Brain microvascular endothelial cell (primary cell): Measurements from ENCODE around the gene ITGB3BP.

ENCODE experiments used
- DNase-seq: peaks from one replicate; pipeline ENCODE4 v3.0.0-alpha.2; 2020
- H3K27ac ChIP-seq: fragments of 250-450 bp; sonication (Bioruptor Pico); 2 replicates; pipeline ENCODE4 v1.5.1; 2020; ENCODE audit warnings: mild to moderate bottlenecking, moderate library complexity
- H3K27me3 ChIP-seq: fragments of 250-450 bp; sonication (Bioruptor Pico); replicated peaks from 2 replicates; pipeline ENCODE4 v1.5.1; 2020; ENCODE audit warnings: mild to moderate bottlenecking
- H3K36me3 ChIP-seq: fragments of 250-450 bp; sonication (Bioruptor Pico); replicated peaks from 2 replicates; pipeline ENCODE4 v1.5.1; 2020; ENCODE audit warnings: mild to moderate bottlenecking
- H3K4me3 ChIP-seq: 2 replicates; pipeline ENCODE4 v1.5.1; 2011; ENCODE audit warnings: low read depth, mild to moderate bottlenecking, control low read depth, low read length, moderate library complexity
- CTCF ChIP-seq: IDR thresholded peaks from 2 replicates; pipeline ENCODE4 v1.5.1; 2011; ENCODE audit warnings: low read depth, mild to moderate bottlenecking, moderate library complexity, low read length, control low read depth, inconsistent platforms; ENCODE audit errors: missing control alignments
- in situ Hi-C: cut with HindIII; loops from 2 replicates; pipeline ENCODE4 v1.10.0; 2017; ENCODE audit warnings: low sequenced_read_pairs, low pct_ligation_motif_present

ITGB3BP gene

GRCh38 chr1:63523738-63524137, 713 bp upstream of the ITGB3BP start:
- Histone ChIP-seq H3K36me3 (no peaks in the 10 kb centered on the region), H3K4me3 (peak overlapping the region; percentile 71), H3K27me3 (no peaks in the 10 kb centered on the region), H3K27ac (peak overlapping the region; percentile 86)
- TF ChIP-seq CTCF = no peak
- in situ Hi-C loops = no loop called here
- no peak for DNase-seq

GRCh38 chr1:63516629-63517028, 6.4 kb downstream of the ITGB3BP start:
- in situ Hi-C loops = no loop called here
- DNase-seq = no peak
- Histone ChIP-seq H3K4me3 (no peak overlapping the region), H3K27me3 (no peaks in the 10 kb centered on the region), H3K36me3 (no peaks in the 10 kb centered on the region), H3K27ac (no peak overlapping the region)
- no peak for TF ChIP-seq CTCF

GRCh38 chr1:63512584-63512983, 10.4 kb downstream of the ITGB3BP start:
- no peak overlapping the region for H3K27ac ChIP-seq
- no peaks in the 10 kb centered on the region for H3K27me3 ChIP-seq
- no peak overlapping the region for H3K4me3 ChIP-seq
- in situ Hi-C loops = no loop called here
- no peak for TF ChIP-seq CTCF
- H3K36me3 ChIP-seq = no peaks in the 10 kb centered on the region
- no peak for DNase-seq

- DNase-seq = no peak
- Histone ChIP-seq H3K36me3 (no peaks in the 10 kb centered on the region), H3K27me3 (no peaks in the 10 kb centered on the region), H3K27ac (no peak overlapping the region), H3K4me3 (no peak overlapping the region)
- in situ Hi-C loops = no loop called here
- TF ChIP-seq CTCF = no peak
These were observed 13.3 kb downstream of the ITGB3BP start for GRCh38 chr1:63509718-63510117.

- Histone ChIP-seq H3K27ac (no peak overlapping the region), H3K36me3 (no peaks in the 10 kb centered on the region), H3K4me3 (no peak overlapping the region), H3K27me3 (no peaks in the 10 kb centered on the region)
- DNase-seq = no peak
- TF ChIP-seq CTCF = no peak
- in situ Hi-C loops = no loop called here
These were observed 16.2 kb downstream of the ITGB3BP start for GRCh38 chr1:63506782-63507181.

GRCh38 chr1:63501256-63501655, 21.8 kb downstream of the ITGB3BP start:
- H3K27me3 ChIP-seq = no peaks in the 10 kb centered on the region
- no peak overlapping the region for H3K27ac ChIP-seq
- no peak for TF ChIP-seq CTCF
- H3K36me3 ChIP-seq = no peaks in the 10 kb centered on the region
- DNase-seq = no peak
- in situ Hi-C loops = no loop called here
- H3K4me3 ChIP-seq = no peak overlapping the region
